GM21576 (cell line): ENCODE measurements around the gene PIWIL4.

Experiments
- ATAC-seq: cut with Tn5 transposase; IDR thresholded peaks from one replicate; pipeline ENCODE4 v1.9.1; 2021; ENCODE audit warnings: mild to moderate bottlenecking, moderate library complexity; ENCODE audit not compliant: unreplicated experiment

Gene PIWIL4

GRCh38 chr11:94567181-94567670 is at the start of gene PIWIL4:
Gene PIWIL4 (plus strand): TSS chr11:94567368. CDS start chr11:94567519, 151 bp downstream.
- no peak for ATAC-seq

GRCh38 chr11:94518300-94518699 is 48.9 kb upstream of the PIWIL4 start:
- no peak for ATAC-seq

GRCh38 chr11:94519478-94520084 is 47.6 kb upstream of the PIWIL4 start:
- no peak for ATAC-seq

GRCh38 chr11:94521684-94522083 is 45.5 kb upstream of the PIWIL4 start:
- ATAC-seq, result no peak

GRCh38 chr11:94524341-94524740 is 42.8 kb upstream of the PIWIL4 start:
- ATAC-seq, result no peak

- ATAC-seq, result no peak
These were observed 41.4 kb upstream of the PIWIL4 start for GRCh38 chr11:94525546-94526324.

- no peak for ATAC-seq
These were observed 40.3 kb upstream of the PIWIL4 start for GRCh38 chr11:94526645-94527438.

GRCh38 chr11:94528551-94528950 is 38.6 kb upstream of the PIWIL4 start:
- ATAC-seq, result no peak

GRCh38 chr11:94532211-94532610 is 35.0 kb upstream of the PIWIL4 start:
- ATAC-seq, result no peak

- no peak for ATAC-seq
These were observed 34.0 kb upstream of the PIWIL4 start for GRCh38 chr11:94533206-94533605.

GRCh38 chr11:94533696-94534630 is 33.2 kb upstream of the PIWIL4 start:
- ATAC-seq, result no peak

- no peak for ATAC-seq
These were observed 30.8 kb upstream of the PIWIL4 start for GRCh38 chr11:94536386-94536785.

GRCh38 chr11:94537031-94537600 is 30.1 kb upstream of the PIWIL4 start:
- no peak for ATAC-seq

GRCh38 chr11:94539420-94539819 is 27.7 kb upstream of the PIWIL4 start:
- no peak for ATAC-seq

- peak; percentile 86 for ATAC-seq
These were observed 23.2 kb upstream of the PIWIL4 start, which contains the start of gene FUT4 for GRCh38 chr11:94543695-94544645. Gene FUT4 (plus strand): TSS chr11:94543921. CDS start chr11:94544134, 213 bp downstream.

GRCh38 chr11:94544646-94545263 is 22.4 kb upstream of the PIWIL4 start:
- ATAC-seq, result peak; percentile 1

- no peak for ATAC-seq
These were observed 21.7 kb upstream of the PIWIL4 start for GRCh38 chr11:94545264-94546161.

GRCh38 chr11:94546162-94546470 is 21.1 kb upstream of the PIWIL4 start:
- no peak for ATAC-seq
